ENCODE results near the gene SPATS2L.

Gene SPATS2L

GRCh38 chr2:200298816-200299215 is 7.7 kb upstream of the SPATS2L start:
- no peak for DNase-seq

GRCh38 chr2:200300065-200300464 is 6.4 kb upstream of the SPATS2L start:
- no peak for DNase-seq

- no peak for DNase-seq
These were observed 5.7 kb upstream of the SPATS2L start for GRCh38 chr2:200300638-200301314.

- DNase-seq: no peak
These were observed 4.3 kb upstream of the SPATS2L start for GRCh38 chr2:200301953-200302858.

- DNase-seq: no peak
These were observed 3.4 kb upstream of the SPATS2L start for GRCh38 chr2:200302940-200303727.

GRCh38 chr2:200305797-200306195 is 697 bp upstream of the SPATS2L start:
- DNase-seq: peak; percentile 72

GRCh38 chr2:200306931-200307723 is 634 bp downstream of the SPATS2L start:
- DNase-seq: peak; percentile 48

GRCh38 chr2:200307724-200308545 is 1.4 kb downstream of the SPATS2L start:
- DNase-seq: no peak

GRCh38 chr2:200308546-200309295 is 2.2 kb downstream of the SPATS2L start:
- no peak for DNase-seq

- no peak for DNase-seq
These were observed 3.0 kb downstream of the SPATS2L start for GRCh38 chr2:200309296-200310049.

- DNase-seq: no peak
These were observed 4.1 kb downstream of the SPATS2L start for GRCh38 chr2:200310545-200310971.

- DNase-seq: no peak
These were observed 4.6 kb downstream of the SPATS2L start for GRCh38 chr2:200311139-200311538.

GRCh38 chr2:200314976-200315567 is 8.6 kb downstream of the SPATS2L start:
- DNase-seq: no peak

- no peak for DNase-seq
These were observed 11.5 kb downstream of the SPATS2L start for GRCh38 chr2:200317975-200318374.

GRCh38 chr2:200318940-200319435 is 12.5 kb downstream of the SPATS2L start:
- DNase-seq: no peak

GRCh38 chr2:200319548-200320337 is 13.2 kb downstream of the SPATS2L start:
- no peak for DNase-seq

GRCh38 chr2:200320344-200320743 is 13.9 kb downstream of the SPATS2L start:
- DNase-seq: no peak

GRCh38 chr2:200320991-200321390 is 14.5 kb downstream of the SPATS2L start:
- no peak for DNase-seq

Measured in femur (tissue), 1 donor.